ENCODE results near the gene CDYL.

- TF ChIP-seq, protein P1, sequence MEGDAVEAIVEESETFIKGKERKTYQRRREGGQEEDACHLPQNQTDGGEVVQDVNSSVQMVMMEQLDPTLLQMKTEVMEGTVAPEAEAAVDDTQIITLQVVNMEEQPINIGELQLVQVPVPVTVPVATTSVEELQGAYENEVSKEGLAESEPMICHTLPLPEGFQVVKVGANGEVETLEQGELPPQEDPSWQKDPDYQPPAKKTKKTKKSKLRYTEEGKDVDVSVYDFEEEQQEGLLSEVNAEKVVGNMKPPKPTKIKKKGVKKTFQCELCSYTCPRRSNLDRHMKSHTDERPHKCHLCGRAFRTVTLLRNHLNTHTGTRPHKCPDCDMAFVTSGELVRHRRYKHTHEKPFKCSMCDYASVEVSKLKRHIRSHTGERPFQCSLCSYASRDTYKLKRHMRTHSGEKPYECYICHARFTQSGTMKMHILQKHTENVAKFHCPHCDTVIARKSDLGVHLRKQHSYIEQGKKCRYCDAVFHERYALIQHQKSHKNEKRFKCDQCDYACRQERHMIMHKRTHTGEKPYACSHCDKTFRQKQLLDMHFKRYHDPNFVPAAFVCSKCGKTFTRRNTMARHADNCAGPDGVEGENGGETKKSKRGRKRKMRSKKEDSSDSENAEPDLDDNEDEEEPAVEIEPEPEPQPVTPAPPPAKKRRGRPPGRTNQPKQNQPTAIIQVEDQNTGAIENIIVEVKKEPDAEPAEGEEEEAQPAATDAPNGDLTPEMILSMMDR (IDR thresholded peaks at IDR 0.05): no peak
- no peak for TF ChIP-seq POLR2A (IDR thresholded peaks at IDR 0.05)
- TF ChIP-seq POLR2AphosphoS5 (IDR thresholded peaks at IDR 0.05): no peak
These were observed 221.7 kb downstream of the CDYL start for GRCh38 chr6:4997862-4998261.

Measured in suprapubic skin (tissue), 4 donors.